ENCODE measurements around the gene PRR16. TPM values are rescaled to one million over a fixed set of nuclear protein-coding genes. Genes with fewer than 3 reads are reported as not detected.

Gene PRR16
- total and polyA plus RNA-seq, 2 experiments from 2014 or later, result 32.5 to 68.8 TPM

DNA sequence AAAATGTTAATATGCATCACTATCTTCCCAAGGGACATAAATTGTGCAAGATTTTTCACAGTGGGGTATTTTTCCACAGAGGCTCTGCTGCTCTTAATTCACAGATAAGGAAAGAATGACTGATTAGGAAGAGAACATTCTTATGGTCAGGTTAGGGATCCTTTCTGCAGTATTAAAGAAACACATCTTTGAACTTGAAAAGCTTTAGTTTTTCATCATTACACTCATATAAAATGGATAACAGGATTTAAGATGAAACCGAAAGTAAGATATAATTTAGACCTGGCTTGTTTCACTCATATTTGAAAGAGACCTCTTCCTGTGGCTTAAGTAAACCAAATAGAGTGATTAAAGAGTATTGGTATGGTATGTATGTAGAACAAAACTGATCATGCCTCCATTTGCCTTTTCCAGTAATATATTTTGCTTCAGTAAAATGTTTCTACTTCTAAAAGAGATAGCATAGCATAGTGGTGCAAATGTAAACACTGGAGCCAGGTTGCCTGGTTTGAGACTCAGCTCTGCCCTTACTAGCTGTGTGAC lies 160.0 kb downstream of the PRR16 start:
- peak overlapping the region; percentile 52 for H3K27ac ChIP-seq

DNA sequence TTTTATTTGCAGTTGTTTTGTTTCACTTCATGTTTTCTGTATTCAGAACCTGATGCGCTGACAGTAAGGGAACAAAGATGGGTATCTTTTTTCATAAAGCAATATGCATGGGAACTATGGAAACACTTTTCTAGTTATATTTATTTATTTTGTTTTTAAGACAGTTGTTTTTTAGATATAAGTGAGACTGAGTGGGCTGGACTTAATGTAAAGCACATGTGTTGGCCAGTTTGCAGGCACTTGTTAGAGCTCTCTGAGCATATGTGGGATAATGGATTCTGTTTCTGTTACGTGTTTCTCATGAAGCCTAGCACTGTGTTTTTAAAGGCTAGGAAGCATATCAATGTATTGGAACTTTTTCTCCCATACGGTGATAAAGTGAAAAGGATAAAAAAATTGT lies 164.1 kb downstream of the PRR16 start:
- no peaks in the 10 kb centered on the region for H3K27me3 ChIP-seq (replicated peaks; ENCODE audit: insufficient read depth)
- no peak for TF ChIP-seq EZH2phosphoT487 (IDR thresholded peaks at IDR 0.05; ENCODE audit: insufficient read depth, low read depth)
- no peak for TF ChIP-seq EZH2 (IDR thresholded peaks at IDR 0.05; ENCODE audit: insufficient read depth, poor library complexity, severe bottlenecking)
- WGBS, 2 experiments (ENCODE audit: low coverage in 1 of 2, low lambda C conversion rate in 2 of 2, missing lambda C conversion rate in 2 of 2), result 92 to 98% methylated on average over 3 of the region's 3 CpGs
- no peak overlapping the region for H2AFZ ChIP-seq
- H3K9me2 ChIP-seq (ENCODE audit: insufficient read depth), result peaks cover 8% of the 10 kb centered on the region; the same call in 1 of the 2 replicates
- no peaks in the 10 kb centered on the region for H3K9me3 ChIP-seq (ENCODE audit: low read depth)
- H3K9ac ChIP-seq, result no peak overlapping the region
- no peak for DNase-seq
- H3K27ac ChIP-seq, result no peak overlapping the region
- H3K4me2 ChIP-seq (ENCODE audit: unreplicated experiment), result no peak overlapping the region
- H3K79me2 ChIP-seq (ENCODE audit: insufficient read depth), result peaks cover 27% of the 10 kb centered on the region
- peaks cover 18% of the 10 kb centered on the region for H3F3A ChIP-seq (ENCODE audit: insufficient read depth)
- H3K4me1 ChIP-seq (ENCODE audit: insufficient read depth), result peaks cover 18% of the 10 kb centered on the region
- H3K4me3 ChIP-seq, result no peak overlapping the region
- 0 out of 2 replicates have a peak, but pooled peaks cover 9% of the 10 kb centered on the region for H3K36me3 ChIP-seq (ENCODE audit: low read depth)
- in situ Hi-C loops (cut with MboI), result no loop called here
- H4K20me1 ChIP-seq (ENCODE audit: insufficient read depth), result no peaks in the 10 kb centered on the region

More for the DNA sequence above, 160.0 kb downstream of the PRR16 start:
- Histone ChIP-seq H3K79me2 (ENCODE audit: insufficient read depth) (peaks cover 31% of the 10 kb centered on the region), H4K20me1 (ENCODE audit: insufficient read depth) (no peaks in the 10 kb centered on the region), H3K4me2 (ENCODE audit: unreplicated experiment) (peak overlapping the region; percentile 81), H3K9me3 (ENCODE audit: low read depth) (no peaks in the 10 kb centered on the region), H3K4me1 (ENCODE audit: insufficient read depth) (peaks cover 22% of the 10 kb centered on the region), H3F3A (ENCODE audit: insufficient read depth) (peaks cover 18% of the 10 kb centered on the region), H2AFZ (peak overlapping the region; percentile 52), H3K9me2 (ENCODE audit: insufficient read depth) (no peaks in the 10 kb centered on the region), H3K9ac (peak overlapping the region; percentile 45), H3K27me3 (replicated peaks; ENCODE audit: insufficient read depth) (no peaks in the 10 kb centered on the region), H3K4me3 (peak overlapping the region; percentile 70), H3K36me3 (ENCODE audit: low read depth) (0 out of 2 replicates have a peak, but pooled peaks cover 11% of the 10 kb centered on the region)
- in situ Hi-C loops (cut with MboI), result no loop called here
- DNase-seq, result peak; percentile 58
- 4 to 9% methylated on average over 1 of the region's 1 CpG for WGBS, 2 experiments (ENCODE audit: low coverage in 1 of 2, low lambda C conversion rate in 2 of 2, missing lambda C conversion rate in 2 of 2)
- TF ChIP-seq EZH2 (IDR thresholded peaks at IDR 0.05; ENCODE audit: insufficient read depth, poor library complexity, severe bottlenecking) (no peak), EZH2phosphoT487 (IDR thresholded peaks at IDR 0.05; ENCODE audit: insufficient read depth, low read depth) (no peak)

DNA sequence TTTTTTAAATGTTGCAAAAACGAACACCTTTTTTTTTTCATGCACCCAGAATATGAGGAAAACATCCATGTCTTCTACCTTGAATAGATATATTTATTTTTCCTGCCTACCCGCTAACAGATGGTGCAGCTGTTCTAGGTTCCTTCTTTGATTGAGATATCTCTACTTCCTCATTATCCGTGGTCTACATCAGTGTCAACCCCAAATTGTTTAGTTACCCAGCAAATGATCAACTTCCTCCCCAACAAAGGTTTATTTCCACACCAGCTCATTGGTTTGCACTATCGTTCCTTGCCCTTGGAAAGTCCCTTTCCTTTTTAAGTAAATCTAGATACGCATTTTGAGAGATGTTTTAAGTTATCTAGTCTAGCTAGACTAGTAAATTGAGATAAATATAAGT lies 166.4 kb downstream of the PRR16 start:
- Histone ChIP-seq H3K36me3 (ENCODE audit: low read depth) (0 out of 2 replicates have a peak, but pooled peaks cover 9% of the 10 kb centered on the region), H3K27ac (no peak overlapping the region), H4K20me1 (ENCODE audit: insufficient read depth) (no peaks in the 10 kb centered on the region), H3K9ac (no peak overlapping the region), H3K9me3 (ENCODE audit: low read depth) (no peaks in the 10 kb centered on the region), H3K79me2 (ENCODE audit: insufficient read depth) (peaks cover 18% of the 10 kb centered on the region), H2AFZ (no peak overlapping the region), H3K4me3 (no peak overlapping the region), H3K9me2 (ENCODE audit: insufficient read depth) (peaks cover 8% of the 10 kb centered on the region; the same call in 1 of the 2 replicates), H3F3A (ENCODE audit: insufficient read depth) (0 out of 2 replicates have a peak, but pooled peaks cover under 1% of the 10 kb centered on the region), H3K4me2 (ENCODE audit: unreplicated experiment) (no peak overlapping the region), H3K27me3 (replicated peaks; ENCODE audit: insufficient read depth) (no peaks in the 10 kb centered on the region), H3K4me1 (ENCODE audit: insufficient read depth) (no peaks in the 10 kb centered on the region)
- DNase-seq, result no peak
- TF ChIP-seq EZH2phosphoT487 (IDR thresholded peaks at IDR 0.05; ENCODE audit: insufficient read depth, low read depth) (no peak), EZH2 (IDR thresholded peaks at IDR 0.05; ENCODE audit: insufficient read depth, poor library complexity, severe bottlenecking) (no peak)
- WGBS, 2 experiments (ENCODE audit: low coverage in 1 of 2, low lambda C conversion rate in 2 of 2, missing lambda C conversion rate in 2 of 2), result 95% methylated on average over 5 of the region's 5 CpGs
- in situ Hi-C loops (cut with MboI), result no loop called here

DNA sequence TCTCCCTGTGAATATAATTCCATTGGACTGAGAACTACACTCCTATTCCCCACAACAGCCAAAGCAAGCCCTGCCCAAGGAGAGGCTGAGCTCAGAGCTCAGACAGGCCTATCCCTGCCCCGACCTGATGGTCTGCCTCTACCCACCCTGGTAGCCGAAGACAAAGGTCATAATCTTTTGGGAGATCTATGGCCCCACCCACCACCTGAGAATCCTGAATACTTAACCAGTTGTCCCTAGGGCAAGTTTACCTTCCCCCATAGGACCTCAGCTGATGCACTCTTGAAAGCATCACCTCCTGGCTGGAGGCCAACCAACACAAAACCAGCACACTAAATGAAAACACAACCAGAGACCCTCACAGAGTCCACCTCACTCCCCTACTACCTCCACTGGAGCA lies 167.5 kb downstream of the PRR16 start:
- DNase-seq, result no peak
- H3K4me2 ChIP-seq (ENCODE audit: unreplicated experiment), result no peak overlapping the region
- no peaks in the 10 kb centered on the region for H4K20me1 ChIP-seq (ENCODE audit: insufficient read depth)
- H3K9me2 ChIP-seq (ENCODE audit: insufficient read depth), result peaks cover 8% of the 10 kb centered on the region; the same call in 1 of the 2 replicates
- in situ Hi-C loops (cut with MboI), result no loop called here
- no peak overlapping the region for H2AFZ ChIP-seq
- H3K27me3 ChIP-seq (replicated peaks; ENCODE audit: insufficient read depth), result no peaks in the 10 kb centered on the region
- H3K79me2 ChIP-seq (ENCODE audit: insufficient read depth), result peaks cover 11% of the 10 kb centered on the region
- no peak overlapping the region for H3K9ac ChIP-seq
- 0 out of 2 replicates have a peak, but pooled peaks cover 4% of the 10 kb centered on the region for H3K36me3 ChIP-seq (ENCODE audit: low read depth)
- 90 to 97% methylated on average over 2 of the region's 2 CpGs for WGBS, 2 experiments (ENCODE audit: low coverage in 1 of 2, low lambda C conversion rate in 2 of 2, missing lambda C conversion rate in 2 of 2)
- H3K4me3 ChIP-seq, result no peak overlapping the region
- no peaks in the 10 kb centered on the region for H3K9me3 ChIP-seq (ENCODE audit: low read depth)
- H3K27ac ChIP-seq, result no peak overlapping the region
- TF ChIP-seq EZH2 (IDR thresholded peaks at IDR 0.05; ENCODE audit: insufficient read depth, poor library complexity, severe bottlenecking) (no peak), EZH2phosphoT487 (IDR thresholded peaks at IDR 0.05; ENCODE audit: insufficient read depth, low read depth) (no peak)
- H3F3A ChIP-seq (ENCODE audit: insufficient read depth), result no peaks in the 10 kb centered on the region
- H3K4me1 ChIP-seq (ENCODE audit: insufficient read depth), result no peaks in the 10 kb centered on the region
